MCF 10A (cell line): ENCODE measurements around the gene JSRP1. TPM values are rescaled to one million over a fixed set of nuclear protein-coding genes. Genes with fewer than 3 reads are reported as not detected.

ENCODE experiments used
- BruUV-seq: library from RNA; stranded (reverse); fragments of 400-500 nt; replicated peaks from 2 replicates; lab custom pipeline; 2021; lab: Mats Ljungman, UMichigan
- CTCF ChIA-PET: fragments of 300-600 bp; sonication (Branson Sonifier 250); formaldehyde crosslinking; extraction: SDS; loops from one replicate; lab custom pipeline; 2021; ENCODE audit warnings: antibody characterized with exemption, inconsistent platforms; lab: Yijun Ruan, JAX
- POLR2A ChIA-PET: fragments of 300-600, 350-650 bp; sonication (Branson Sonifier 250); formaldehyde crosslinking; extraction: SDS; loops from one replicate; lab custom pipeline; 2020; ENCODE audit warnings: antibody characterized with exemption, inconsistent platforms; lab: Yijun Ruan, JAX
- DNase-seq: peaks from one replicate; pipeline ENCODE4 v3.0.0-alpha.2; 2018; ENCODE audit not compliant: unreplicated experiment
- H3K27ac Mint-ChIP-seq: one replicate; pipeline ENCODE4 v1.8.0; 2022; ENCODE audit warnings: mild to moderate bottlenecking, low read depth, mixed read lengths; ENCODE audit not compliant: unreplicated experiment
- H3K27me3 Mint-ChIP-seq: one replicate; pipeline ENCODE4 v1.8.0; 2022; ENCODE audit warnings: mixed read lengths; ENCODE audit not compliant: insufficient read depth, unreplicated experiment
- H3K36me3 Mint-ChIP-seq: one replicate; pipeline ENCODE4 v1.8.0; 2022; ENCODE audit warnings: mild to moderate bottlenecking, moderate library complexity, mixed read lengths; ENCODE audit not compliant: insufficient read depth, unreplicated experiment
- H3K4me1 Mint-ChIP-seq: one replicate; pipeline ENCODE4 v1.8.0; 2022; ENCODE audit warnings: mixed read lengths; ENCODE audit not compliant: insufficient read depth, unreplicated experiment
- H3K4me3 Mint-ChIP-seq: one replicate; pipeline ENCODE4 v1.8.0; 2022; ENCODE audit warnings: mild to moderate bottlenecking, moderate library complexity, mixed read lengths; ENCODE audit not compliant: unreplicated experiment
- H3K9me3 Mint-ChIP-seq: one replicate; pipeline ENCODE4 v1.8.0; 2022; ENCODE audit warnings: mixed read lengths; ENCODE audit not compliant: unreplicated experiment
- CTCF ChIP-seq: fragments of 200-600 bp; IDR thresholded peaks from one replicate; pipeline ENCODE4 v1.8.0; 2022; ENCODE audit warnings: antibody characterized with exemption, mild to moderate bottlenecking; ENCODE audit not compliant: unreplicated experiment
- intact Hi-C: fragments of 100-400 bp; cut with micrococcal nuclease; formaldehyde crosslinking; loops from 2 replicates; pipeline ENCODE4 v1.14.1; 2022
- total RNA-seq: library from RNA; stranded (reverse); gene quantifications from 2 replicates; pipeline ENCODE4 v1.2.3, GENCODE V29; 2022

Gene JSRP1
- total RNA-seq, 1 experiment from 2014 or later: 0.37 TPM

GRCh38 chr19:2228157-2229030 is 27.8 kb downstream of the JSRP1 start:
- CTCF ChIA-PET: interaction anchor here (1.1 kb wide), 1 partner anchor 12 kb away, joined by 3 read pairs; no protein-coding TSS in a partner anchor
- Mint-ChIP-seq H3K27me3 (no peaks in the 10 kb centered on the region), H3K27ac (no peak overlapping the region), H3K36me3 (peaks cover 63% of the 10 kb centered on the region), H3K4me1 (peaks cover 4% of the 10 kb centered on the region), H3K4me3 (no peak overlapping the region), H3K9me3 (no peaks in the 10 kb centered on the region)
- no peak for TF ChIP-seq CTCF
- BruUV-seq: no TSS peak
- intact Hi-C loops: no loop called here
- POLR2A ChIA-PET: no interaction called here
- no peak for DNase-seq

DNA sequence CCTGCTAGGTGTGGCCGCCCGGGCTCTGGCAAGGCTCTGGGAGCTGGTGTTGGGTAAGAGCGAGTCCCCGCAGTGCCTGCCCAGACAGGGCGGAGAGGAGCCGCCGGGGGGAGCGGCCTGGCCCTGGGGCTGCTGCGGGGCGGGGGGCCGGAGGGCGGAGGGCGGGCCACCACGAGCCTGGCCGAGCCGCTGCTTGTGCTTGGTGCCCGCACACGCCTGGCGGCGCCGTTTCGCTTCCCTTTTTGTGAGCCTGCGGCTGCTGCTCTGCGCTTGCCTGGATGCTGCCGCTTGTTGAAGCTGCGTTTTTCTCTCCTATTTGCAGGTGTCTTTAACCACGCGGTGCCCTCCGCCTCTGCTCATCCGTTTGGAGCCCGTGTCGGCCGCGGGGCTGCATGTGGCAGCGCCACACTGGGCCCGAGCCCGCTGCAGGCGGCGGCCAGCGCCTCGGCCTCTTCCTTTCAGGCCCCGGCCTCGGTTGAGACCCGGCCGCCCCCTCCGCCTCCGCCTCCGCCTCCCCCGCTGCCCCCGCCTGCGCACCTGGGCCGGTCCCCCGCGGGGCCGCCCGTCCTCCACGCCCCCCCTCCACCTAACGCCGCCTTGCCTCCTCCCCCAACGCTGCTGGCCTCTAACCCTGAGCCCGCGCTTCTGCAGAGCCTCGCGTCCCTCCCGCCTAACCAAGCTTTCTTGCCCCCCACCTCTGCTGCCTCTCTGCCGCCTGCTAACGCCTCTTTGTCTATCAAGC is 28.6 kb downstream of the JSRP1 start:
- no peak overlapping the region for H3K4me3 Mint-ChIP-seq
- H3K27ac Mint-ChIP-seq: no peak overlapping the region
- no peak for DNase-seq
- no peak for TF ChIP-seq CTCF
- H3K4me1 Mint-ChIP-seq: peaks cover 4% of the 10 kb centered on the region
- CTCF ChIA-PET: no interaction called here
- POLR2A ChIA-PET: no interaction called here
- no TSS peak for BruUV-seq
- H3K27me3 Mint-ChIP-seq: no peaks in the 10 kb centered on the region
- intact Hi-C loops: no loop called here
- peaks cover 60% of the 10 kb centered on the region for H3K36me3 Mint-ChIP-seq
- H3K9me3 Mint-ChIP-seq: no peaks in the 10 kb centered on the region

- no peak overlapping the region for H3K27ac Mint-ChIP-seq
- CTCF ChIA-PET: no interaction called here
- TF ChIP-seq CTCF: no peak
- no peaks in the 10 kb centered on the region for H3K9me3 Mint-ChIP-seq
- POLR2A ChIA-PET: interaction anchor here (2.0 kb wide), 1 partner anchor 9 kb away, joined by 6 read pairs; the partner anchor contains the start of gene PLEKHJ1
- BruUV-seq: no TSS peak
- H3K4me3 Mint-ChIP-seq: no peak overlapping the region
- no peaks in the 10 kb centered on the region for H3K27me3 Mint-ChIP-seq
- H3K36me3 Mint-ChIP-seq: peaks cover 57% of the 10 kb centered on the region
- DNase-seq: no peak
- intact Hi-C loops: no loop called here
- peaks cover 4% of the 10 kb centered on the region for H3K4me1 Mint-ChIP-seq
Measured at GRCh38 chr19:2226840-2227360, 29.3 kb downstream of the JSRP1 start.
